GM21423 (cell line): Measurements from ENCODE around the gene SGPL1.
"Not testable (repeated sequence)": the region's sequence is repeated elsewhere in the genome, so short reads cannot be mapped to it uniquely, and the experiment has no call there.

ENCODE experiments used
- ATAC-seq: cut with Tn5 transposase; IDR thresholded peaks from one replicate; pipeline ENCODE4 v1.9.1; 2021; ENCODE audit warnings: mild to moderate bottlenecking, moderate library complexity; ENCODE audit not compliant: unreplicated experiment

The SGPL1 gene

GRCh38 chr10:70815504-70816219 lies at the start of gene SGPL1:
Gene SGPL1 (plus strand): TSS chr10:70815948. CDS start chr10:70816854, 906 bp downstream.
- peak; percentile 82 for ATAC-seq

GRCh38 chr10:70768026-70768685 lies 47.6 kb upstream of the SGPL1 start:
- not testable (repeated sequence) for ATAC-seq

- ATAC-seq = no peak
These were observed 46.6 kb upstream of the SGPL1 start for GRCh38 chr10:70769121-70769520.

- no peak for ATAC-seq
These were observed 45.7 kb upstream of the SGPL1 start for GRCh38 chr10:70770001-70770400.

- ATAC-seq = not testable (repeated sequence)
These were observed 45.2 kb upstream of the SGPL1 start for GRCh38 chr10:70770516-70770915.

- ATAC-seq = no peak
These were observed 44.2 kb upstream of the SGPL1 start for GRCh38 chr10:70771311-70772194.

GRCh38 chr10:70772627-70773026 lies 43.1 kb upstream of the SGPL1 start:
- ATAC-seq = no peak

GRCh38 chr10:70773461-70773860 lies 42.3 kb upstream of the SGPL1 start:
- no peak for ATAC-seq

GRCh38 chr10:70773965-70774809 lies 41.6 kb upstream of the SGPL1 start:
- no peak for ATAC-seq

- no peak for ATAC-seq
These were observed 40.7 kb upstream of the SGPL1 start for GRCh38 chr10:70774810-70775678.

- no peak for ATAC-seq
These were observed 39.9 kb upstream of the SGPL1 start for GRCh38 chr10:70775679-70776454.

GRCh38 chr10:70776455-70777005 lies 39.2 kb upstream of the SGPL1 start:
- no peak for ATAC-seq

GRCh38 chr10:70777063-70777875 lies 38.5 kb upstream of the SGPL1 start:
- ATAC-seq = no peak

GRCh38 chr10:70778267-70778924 lies 37.4 kb upstream of the SGPL1 start:
- ATAC-seq = no peak

GRCh38 chr10:70779088-70779487 lies 36.7 kb upstream of the SGPL1 start:
- no peak for ATAC-seq

GRCh38 chr10:70779511-70780369 lies 36.0 kb upstream of the SGPL1 start:
- ATAC-seq = no peak
